ENCODE measurements around the gene LYPD6B. TPM values are rescaled to one million over a fixed set of nuclear protein-coding genes. Genes with fewer than 3 reads are reported as not detected.

The LYPD6B gene
- total RNA-seq, 1 experiment from 2014 or later = 6.1 TPM

- no peaks in the 10 kb centered on the region for H3K27me3 ChIP-seq (ENCODE audit: insufficient read depth, low read length)
- no peaks in the 10 kb centered on the region for H4K20me1 ChIP-seq (ENCODE audit: insufficient read depth)
- H3K4me2 ChIP-seq (ENCODE audit: low read length) = no peak overlapping the region
- BruUV-seq (replicated peaks) = no TSS peak
- ChIA-PET CTCF (no interaction called here), RAD21 (ENCODE audit: low non-redundant PET in 1 of 2, low total read pairs in 2 of 2, uncharacterized antibody in 2 of 2, unreplicated experiment in 2 of 2) (no interaction called here), POLR2A (no interaction called here)
- H3K36me3 ChIP-seq (ENCODE audit: control insufficient read depth in 1 of 2, insufficient read depth in 2 of 2, low read length in 2 of 2) = no peaks in the 10 kb centered on the region
- no peaks in the 10 kb centered on the region for H3K9me3 ChIP-seq (ENCODE audit: control insufficient read depth in 1 of 2, insufficient read depth in 1 of 2, low read depth in 1 of 2, low read length in 2 of 2)
- H3K4me1 ChIP-seq (ENCODE audit: control insufficient read depth in 1 of 2, insufficient read depth in 2 of 2, low read length in 2 of 2) = no peaks in the 10 kb centered on the region
- no peaks in the 10 kb centered on the region for H3K79me2 ChIP-seq (ENCODE audit: insufficient read depth, low read length)
- TF ChIP-seq EZH2phosphoT487 (IDR thresholded peaks at IDR 0.05; ENCODE audit: borderline replicate concordance) (no peak), FOSL1 (IDR thresholded peaks at IDR 0.05; ENCODE audit: low read depth) (no peak), EGR1 (IDR thresholded peaks at IDR 0.05; ENCODE audit: low read depth) (no peak), CBX3 (IDR thresholded peaks at IDR 0.05; ENCODE audit: low read depth) (no peak), REST (IDR thresholded peaks at IDR 0.05; ENCODE audit: low read depth) (no peak), SRF (IDR thresholded peaks at IDR 0.05; ENCODE audit: low read depth) (no peak), POLR2AphosphoS5 (IDR thresholded peaks at IDR 0.05; ENCODE audit: low read depth, low read length) (no peak), ELF1 (IDR thresholded peaks at IDR 0.05; ENCODE audit: borderline replicate concordance, low read depth) (no peak), CEBPB (IDR thresholded peaks at IDR 0.05; ENCODE audit: low read depth) (no peak), TCF7L2 (IDR thresholded peaks at IDR 0.05; ENCODE audit: borderline replicate concordance, extremely low read depth, insufficient read depth, insufficient read length) (no peak)
- TF ChIP-seq, protein P1, sequence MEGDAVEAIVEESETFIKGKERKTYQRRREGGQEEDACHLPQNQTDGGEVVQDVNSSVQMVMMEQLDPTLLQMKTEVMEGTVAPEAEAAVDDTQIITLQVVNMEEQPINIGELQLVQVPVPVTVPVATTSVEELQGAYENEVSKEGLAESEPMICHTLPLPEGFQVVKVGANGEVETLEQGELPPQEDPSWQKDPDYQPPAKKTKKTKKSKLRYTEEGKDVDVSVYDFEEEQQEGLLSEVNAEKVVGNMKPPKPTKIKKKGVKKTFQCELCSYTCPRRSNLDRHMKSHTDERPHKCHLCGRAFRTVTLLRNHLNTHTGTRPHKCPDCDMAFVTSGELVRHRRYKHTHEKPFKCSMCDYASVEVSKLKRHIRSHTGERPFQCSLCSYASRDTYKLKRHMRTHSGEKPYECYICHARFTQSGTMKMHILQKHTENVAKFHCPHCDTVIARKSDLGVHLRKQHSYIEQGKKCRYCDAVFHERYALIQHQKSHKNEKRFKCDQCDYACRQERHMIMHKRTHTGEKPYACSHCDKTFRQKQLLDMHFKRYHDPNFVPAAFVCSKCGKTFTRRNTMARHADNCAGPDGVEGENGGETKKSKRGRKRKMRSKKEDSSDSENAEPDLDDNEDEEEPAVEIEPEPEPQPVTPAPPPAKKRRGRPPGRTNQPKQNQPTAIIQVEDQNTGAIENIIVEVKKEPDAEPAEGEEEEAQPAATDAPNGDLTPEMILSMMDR (IDR thresholded peaks at IDR 0.05 in 2 of 3, conservative IDR thresholded peaks at IDR 0.05 in 1 of 3; ENCODE audit: borderline replicate concordance in 1 of 3, insufficient read depth in 1 of 3, low read depth in 2 of 3, low read length in 2 of 3) = no peak
- TF ChIP-seq, protein P2, sequence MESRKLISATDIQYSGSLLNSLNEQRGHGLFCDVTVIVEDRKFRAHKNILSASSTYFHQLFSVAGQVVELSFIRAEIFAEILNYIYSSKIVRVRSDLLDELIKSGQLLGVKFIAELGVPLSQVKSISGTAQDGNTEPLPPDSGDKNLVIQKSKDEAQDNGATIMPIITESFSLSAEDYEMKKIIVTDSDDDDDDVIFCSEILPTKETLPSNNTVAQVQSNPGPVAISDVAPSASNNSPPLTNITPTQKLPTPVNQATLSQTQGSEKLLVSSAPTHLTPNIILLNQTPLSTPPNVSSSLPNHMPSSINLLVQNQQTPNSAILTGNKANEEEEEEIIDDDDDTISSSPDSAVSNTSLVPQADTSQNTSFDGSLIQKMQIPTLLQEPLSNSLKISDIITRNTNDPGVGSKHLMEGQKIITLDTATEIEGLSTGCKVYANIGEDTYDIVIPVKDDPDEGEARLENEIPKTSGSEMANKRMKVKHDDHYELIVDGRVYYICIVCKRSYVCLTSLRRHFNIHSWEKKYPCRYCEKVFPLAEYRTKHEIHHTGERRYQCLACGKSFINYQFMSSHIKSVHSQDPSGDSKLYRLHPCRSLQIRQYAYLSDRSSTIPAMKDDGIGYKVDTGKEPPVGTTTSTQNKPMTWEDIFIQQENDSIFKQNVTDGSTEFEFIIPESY (IDR thresholded peaks at IDR 0.05; ENCODE audit: extremely low read depth, insufficient replicate concordance, low read length) = no peak
- no peaks in the 10 kb centered on the region for H3K9me2 ChIP-seq (ENCODE audit: insufficient read depth)
- intact Hi-C loops (cut with micrococcal nuclease) = no loop called here
- no peak for ATAC-seq
- no peak overlapping the region for H2AFZ ChIP-seq (ENCODE audit: low read depth, low read length, poor library complexity, severe bottlenecking)
- H3K4me3 ChIP-seq (replicated peaks in 1 of 2; ENCODE audit: low read depth in 1 of 2, low read length in 2 of 2) = no peak overlapping the region
- no peak overlapping the region for H3K27ac ChIP-seq (ENCODE audit: low read depth, low read length)
- DNase-seq (ENCODE audit: low read depth, low spot score) = no peak
- H3K9ac ChIP-seq (ENCODE audit: low read length) = no peak overlapping the region
These were observed 95.9 kb downstream of the LYPD6B start for GRCh38 chr2:149134335-149134923.
